Left lung (tissue), 10 donors: ENCODE measurements around the gene DCUN1D3. TPM values are rescaled to one million over a fixed set of nuclear protein-coding genes. Genes with fewer than 3 reads are reported as not detected.

Experiments
- ATAC-seq: fragments of 200-7000 bp; cut with Tn5 transposase; one replicate; pipeline ENCODE4 v1.9.1; 2020; ENCODE audit warnings: moderate library complexity
- DNase-seq, 4 donors: peaks; one replicate each; pipeline ENCODE4 v3.0.0-alpha.2; 2013 to 2020
- H3K27ac ChIP-seq, 2 donors: fragments of 200-600 bp; sonication (generic) in 1 of 2; one replicate each; pipeline versions ENCODE4 v1.5.0 to v1.8.0; 2020 to 2021
- H3K27me3 ChIP-seq, 2 donors: fragments of 200-600 bp; sonication (generic) in 1 of 2; one replicate each; pipeline versions ENCODE4 v1.5.0 to v1.8.0; 2020 to 2021
- H3K36me3 ChIP-seq, 2 donors: fragments of 200-600 bp; sonication (generic) in 1 of 2; one replicate each; pipeline versions ENCODE4 v1.5.0 to v1.8.0; 2020 to 2021
- H3K4me1 ChIP-seq, 2 donors: fragments of 200-600 bp; one replicate each; pipeline ENCODE4 v1.8.0; 2021
- H3K4me3 ChIP-seq, 2 donors: fragments of 200-600 bp; sonication (generic) in 1 of 2; one replicate each; pipeline versions ENCODE4 v1.5.0 to v1.8.0; 2020 to 2021; ENCODE audit warnings: mild to moderate bottlenecking in 1 of 2
- H3K9me3 ChIP-seq, 2 donors: fragments of 200-600 bp; sonication (generic) in 1 of 2; one replicate each; pipeline versions ENCODE4 v1.5.0 to v1.8.0; 2020 to 2021
- CTCF ChIP-seq, 2 donors: fragments of 200-600 bp; sonication (generic) in 1 of 2; IDR thresholded peaks; one replicate each; pipeline versions ENCODE4 v1.5.0 to v1.8.0; 2021; ENCODE audit warnings: antibody characterized with exemption in 2 of 2
- intact Hi-C, 2 donors: fragments of 100-400 bp; cut with DNase I; formaldehyde crosslinking; loops; one replicate each; pipeline versions ENCODE4 v1.11.2 to v1.14.2; 2022
- polyA plus RNA-seq, 6 donors: library from polyadenylated mRNA; unstranded; fragments of 120-200 nt; gene quantifications; one replicate each; pipeline ENCODE4 v1.2.1, GENCODE V29; 2013; ENCODE audit not compliant: insufficient read length in 6 of 6
- total RNA-seq, 2 donors: library from RNA; stranded (reverse); fragmentation: NEBNext Ultra II Directional; extraction: Animal tissue kit (Norgen Biotek cat#: 25700); gene quantifications; one replicate each; pipeline ENCODE4 v1.2.1, GENCODE V29; 2021
- donor health status: DM: no; HTN: yes; CAD: no.
- donor health status: DM: no; HTN: no; CAD: no.

The DCUN1D3 gene
- total and polyA plus RNA-seq, 8 donors: 8.5 to 27.1 (median 9.9) TPM

GRCh38 chr16:20857281-20857680, 42.9 kb downstream of the DCUN1D3 start:
- Histone ChIP-seq H3K9me3 (no peaks in the 10 kb centered on the region), H3K4me3 (no peak overlapping the region), H3K27ac (no peak overlapping the region), H3K27me3 (no peaks in the 10 kb centered on the region), H3K4me1 (peaks cover 10 to 26% of the 10 kb centered on the region in 2 donors), H3K36me3 (peaks cover 0 to 58% of the 10 kb centered on the region in 2 donors)
- TF ChIP-seq CTCF (IDR thresholded peaks at IDR 0.05): no peak
- DNase-seq: no peak
- peak; percentile 10 for ATAC-seq
- intact Hi-C loops: no loop called here

GRCh38 chr16:20854963-20855362, 45.2 kb downstream of the DCUN1D3 start:
- ATAC-seq (no peak), DNase-seq (no peak)
- Histone ChIP-seq H3K4me1 (peaks cover 22 to 49% of the 10 kb centered on the region in 2 donors), H3K36me3 (peaks cover 0 to 35% of the 10 kb centered on the region in 2 donors), H3K4me3 (no peak overlapping the region), H3K9me3 (no peaks in the 10 kb centered on the region), H3K27me3 (no peaks in the 10 kb centered on the region), H3K27ac (no peak overlapping the region)
- intact Hi-C loops: no loop called here
- no peak for TF ChIP-seq CTCF (IDR thresholded peaks at IDR 0.05)

GRCh38 chr16:20853981-20854620, 46.1 kb downstream of the DCUN1D3 start:
- no peak for ATAC-seq
- intact Hi-C loops: no loop called here
- TF ChIP-seq CTCF (IDR thresholded peaks at IDR 0.05): no peak
- Histone ChIP-seq H3K36me3 (peaks cover 0 to 26% of the 10 kb centered on the region in 2 donors), H3K27me3 (no peaks in the 10 kb centered on the region), H3K27ac (peak overlapping the region in 1 of 2 donors; percentile 17), H3K4me3 (no peak overlapping the region), H3K4me1 (peaks cover 22 to 51% of the 10 kb centered on the region in 2 donors), H3K9me3 (no peaks in the 10 kb centered on the region)
- no peak for DNase-seq

GRCh38 chr16:20853143-20853542, 47.0 kb downstream of the DCUN1D3 start:
- H3K36me3 ChIP-seq: peaks cover 0 to 23% of the 10 kb centered on the region in 2 donors
- no peak overlapping the region for H3K4me3 ChIP-seq
- ATAC-seq (no peak), DNase-seq (no peak)
- no peak for TF ChIP-seq CTCF (IDR thresholded peaks at IDR 0.05)
- no peak overlapping the region for H3K27ac ChIP-seq
- no peaks in the 10 kb centered on the region for H3K9me3 ChIP-seq
- intact Hi-C loops: no loop called here
- no peaks in the 10 kb centered on the region for H3K27me3 ChIP-seq
- H3K4me1 ChIP-seq: peaks cover 22 to 51% of the 10 kb centered on the region in 2 donors

- peaks cover 0 to 11% of the 10 kb centered on the region in 2 donors for H3K36me3 ChIP-seq
- peak; percentile 83 for ATAC-seq
- H3K27me3 ChIP-seq: no peaks in the 10 kb centered on the region
- H3K9me3 ChIP-seq: no peaks in the 10 kb centered on the region
- intact Hi-C loops: no loop called here
- peak overlapping the region; percentile 49 to 67 for H3K27ac ChIP-seq
- peaks cover 22 to 51% of the 10 kb centered on the region in 2 donors for H3K4me1 ChIP-seq
- DNase-seq: peak; percentile 59 to 78 (median 67)
- H3K4me3 ChIP-seq: no peak overlapping the region
- no peak for TF ChIP-seq CTCF (IDR thresholded peaks at IDR 0.05)
Observed at GRCh38 chr16:20851601-20852000, 48.6 kb downstream of the DCUN1D3 start.
